ENCODE measurements around the gene NLRC5.
"Not testable (repeated sequence)": the region's sequence is repeated elsewhere in the genome, so short reads cannot be mapped to it uniquely, and the experiment has no call there.

Gene NLRC5

GRCh38 chr16:57069053-57069452 lies 79.7 kb downstream of the NLRC5 start:
- no peak overlapping the region for H3K27ac Mint-ChIP-seq
- no peaks in the 10 kb centered on the region for H3K9me3 Mint-ChIP-seq
- H3K27me3 Mint-ChIP-seq = peaks cover 3% of the 10 kb centered on the region
- H3K4me3 Mint-ChIP-seq = no peak overlapping the region
- peaks cover 80% of the 10 kb centered on the region for H3K36me3 Mint-ChIP-seq
- peaks cover 15% of the 10 kb centered on the region for H3K4me1 Mint-ChIP-seq
- CTCF ChIA-PET = interaction anchor here (0.6 kb wide), 1 partner anchor 102 kb away, joined by 4 read pairs; no protein-coding TSS in a partner anchor
- DNase-seq = no peak

- Mint-ChIP-seq H3K27me3 (peaks cover 3% of the 10 kb centered on the region), H3K9me3 (no peaks in the 10 kb centered on the region), H3K4me3 (no peak overlapping the region), H3K4me1 (peaks cover 15% of the 10 kb centered on the region), H3K27ac (peak overlapping the region; percentile 75), H3K36me3 (peaks cover 83% of the 10 kb centered on the region)
- CTCF ChIA-PET = interaction anchor here (0.6 to 0.8 kb wide), 2 partner anchors 14 to 101 kb away, joined by 3 to 4 read pairs; no protein-coding TSS in a partner anchor
- DNase-seq = no peak
Observed at GRCh38 chr16:57069635-57070370, 80.4 kb downstream of the NLRC5 start.

- CTCF ChIA-PET = interaction anchor here (0.8 kb wide), 1 partner anchor 13 kb away, joined by 3 read pairs; no protein-coding TSS in a partner anchor
- peaks cover 84% of the 10 kb centered on the region for H3K36me3 Mint-ChIP-seq
- H3K4me3 Mint-ChIP-seq = no peak overlapping the region
- H3K9me3 Mint-ChIP-seq = no peaks in the 10 kb centered on the region
- DNase-seq = no peak
- H3K27ac Mint-ChIP-seq = peak overlapping the region; percentile 75
- peaks cover 15% of the 10 kb centered on the region for H3K4me1 Mint-ChIP-seq
- H3K27me3 Mint-ChIP-seq = peaks cover 3% of the 10 kb centered on the region
Observed at GRCh38 chr16:57070424-57070823, 81.1 kb downstream of the NLRC5 start.

GRCh38 chr16:57071081-57071732 lies 81.8 kb downstream of the NLRC5 start:
- H3K4me3 Mint-ChIP-seq, H3K9me3 Mint-ChIP-seq, H3K27ac Mint-ChIP-seq, DNase-seq, H3K27me3 Mint-ChIP-seq: not testable (repeated sequence)
- CTCF ChIA-PET = interaction anchor here (1.0 kb wide), 1 partner anchor 57 kb away, joined by 3 read pairs; no protein-coding TSS in a partner anchor
- H3K4me1 Mint-ChIP-seq = peaks cover 15% of the 10 kb centered on the region
- H3K36me3 Mint-ChIP-seq = peaks cover 81% of the 10 kb centered on the region

GRCh38 chr16:57071831-57072582 lies 82.7 kb downstream of the NLRC5 start:
- CTCF ChIA-PET = interaction anchor here (0.6 to 1.6 kb wide), 4 partner anchors 11 to 110 kb away, joined by 3 to 5 read pairs (median 3); partner anchors contain the start of gene CETP
- DNase-seq = no peak
- peaks cover 15% of the 10 kb centered on the region for H3K4me1 Mint-ChIP-seq
- H3K27ac Mint-ChIP-seq = peak overlapping the region; percentile 24
- H3K36me3 Mint-ChIP-seq = peaks cover 83% of the 10 kb centered on the region
- no peaks in the 10 kb centered on the region for H3K9me3 Mint-ChIP-seq
- no peaks in the 10 kb centered on the region for H3K27me3 Mint-ChIP-seq
- no peak overlapping the region for H3K4me3 Mint-ChIP-seq

GRCh38 chr16:57072616-57073275 lies 83.4 kb downstream of the NLRC5 start:
- no peaks in the 10 kb centered on the region for H3K9me3 Mint-ChIP-seq
- peaks cover 77% of the 10 kb centered on the region for H3K36me3 Mint-ChIP-seq
- no peaks in the 10 kb centered on the region for H3K27me3 Mint-ChIP-seq
- peaks cover 15% of the 10 kb centered on the region for H3K4me1 Mint-ChIP-seq
- no peak overlapping the region for H3K4me3 Mint-ChIP-seq
- DNase-seq = no peak
- peak overlapping the region; percentile 24 for H3K27ac Mint-ChIP-seq
- CTCF ChIA-PET = interaction anchor here (1.6 kb wide), 2 partner anchors 11 to 12 kb away, joined by 3 to 5 read pairs; no protein-coding TSS in a partner anchor

GRCh38 chr16:57077714-57078113 lies 88.4 kb downstream of the NLRC5 start:
- DNase-seq = no peak
- Mint-ChIP-seq H3K36me3 (peaks cover 56% of the 10 kb centered on the region), H3K4me3 (no peak overlapping the region), H3K27ac (no peak overlapping the region), H3K27me3 (no peaks in the 10 kb centered on the region), H3K9me3 (no peaks in the 10 kb centered on the region), H3K4me1 (no peaks in the 10 kb centered on the region)
- CTCF ChIA-PET = no interaction called here

- peaks cover 29% of the 10 kb centered on the region for H3K36me3 Mint-ChIP-seq
- H3K27me3 Mint-ChIP-seq = peaks cover 2% of the 10 kb centered on the region
- DNase-seq = no peak
- H3K4me3 Mint-ChIP-seq = no peak overlapping the region
- H3K4me1 Mint-ChIP-seq = peaks cover 8% of the 10 kb centered on the region
- H3K27ac Mint-ChIP-seq = peak overlapping the region; percentile 26
- H3K9me3 Mint-ChIP-seq = no peaks in the 10 kb centered on the region
- CTCF ChIA-PET = interaction anchor here (1.0 to 1.4 kb wide), 4 partner anchors 11 to 119 kb away, joined by 3 to 5 read pairs (median 4); partner anchors contain the start of gene CPNE2
Observed at GRCh38 chr16:57081744-57082143, 92.4 kb downstream of the NLRC5 start.

- Mint-ChIP-seq H3K36me3 (peaks cover 26% of the 10 kb centered on the region), H3K9me3 (no peaks in the 10 kb centered on the region), H3K27ac (no peak overlapping the region), H3K4me3 (no peak overlapping the region), H3K27me3 (peaks cover 10% of the 10 kb centered on the region), H3K4me1 (peaks cover 8% of the 10 kb centered on the region)
- no peak for DNase-seq
- CTCF ChIA-PET = interaction anchor here (0.8 to 3.2 kb wide), 11 partner anchors 11 to 506 kb away, joined by 3 to 29 read pairs (median 6); partner anchors contain the start of gene CPNE2
Observed at GRCh38 chr16:57082664-57083063, 93.3 kb downstream of the NLRC5 start.

- CTCF ChIA-PET = interaction anchor here (0.5 to 3.2 kb wide), 30 partner anchors 8 to 507 kb away, joined by 3 to 29 read pairs (median 4); partner anchors contain the start of gene CPNE2
- Mint-ChIP-seq H3K27me3 (peaks cover 10% of the 10 kb centered on the region), H3K27ac (peak overlapping the region; percentile 70), H3K4me3 (no peak overlapping the region), H3K36me3 (peaks cover 26% of the 10 kb centered on the region), H3K9me3 (no peaks in the 10 kb centered on the region), H3K4me1 (peaks cover 8% of the 10 kb centered on the region)
- no peak for DNase-seq
Observed at GRCh38 chr16:57083485-57084126, 94.2 kb downstream of the NLRC5 start.

GRCh38 chr16:57084257-57084770 lies 95.0 kb downstream of the NLRC5 start:
- H3K27me3 Mint-ChIP-seq = peaks cover 16% of the 10 kb centered on the region
- peak overlapping the region; percentile 70 for H3K27ac Mint-ChIP-seq
- CTCF ChIA-PET = interaction anchor here (0.5 to 3.2 kb wide), 30 partner anchors 8 to 333 kb away, joined by 3 to 29 read pairs (median 4); partner anchors contain the start of gene CPNE2
- DNase-seq = peak; percentile 81
- H3K4me1 Mint-ChIP-seq = peaks cover 8% of the 10 kb centered on the region
- H3K9me3 Mint-ChIP-seq = no peaks in the 10 kb centered on the region
- H3K36me3 Mint-ChIP-seq = peaks cover 26% of the 10 kb centered on the region
- H3K4me3 Mint-ChIP-seq = no peak overlapping the region

- CTCF ChIA-PET = interaction anchor here (0.9 to 3.2 kb wide), 25 partner anchors 9 to 332 kb away, joined by 3 to 29 read pairs (median 5); no protein-coding TSS in a partner anchor
- Mint-ChIP-seq H3K4me3 (no peak overlapping the region), H3K4me1 (peaks cover 8% of the 10 kb centered on the region), H3K27ac (no peak overlapping the region), H3K36me3 (peaks cover 19% of the 10 kb centered on the region), H3K9me3 (no peaks in the 10 kb centered on the region), H3K27me3 (peaks cover 23% of the 10 kb centered on the region)
- DNase-seq = no peak
Observed at GRCh38 chr16:57084996-57085395, 95.6 kb downstream of the NLRC5 start.

- Mint-ChIP-seq H3K27me3 (peaks cover 43% of the 10 kb centered on the region), H3K4me1 (peaks cover 17% of the 10 kb centered on the region), H3K9me3 (no peaks in the 10 kb centered on the region), H3K27ac (no peak overlapping the region), H3K4me3 (no peak overlapping the region), H3K36me3 (peaks cover 12% of the 10 kb centered on the region)
- DNase-seq = no peak
- CTCF ChIA-PET = interaction anchor here (0.8 to 1.0 kb wide), 4 partner anchors 9 to 123 kb away, joined by 3 to 4 read pairs (median 3); no protein-coding TSS in a partner anchor
Observed at GRCh38 chr16:57087003-57087402, 97.6 kb downstream of the NLRC5 start.
